Mucosa of stomach (tissue), 1 donor: ENCODE results near the gene LDB2.
A peak's percentile ranks its signal among the peaks of the same experiment; 100 is the strongest.
"Not testable (repeated sequence)": the region's sequence is repeated elsewhere in the genome, so short reads cannot be mapped to it uniquely, and the experiment has no call there.

Experiments
- H3K27me3 ChIP-seq: one replicate; pipeline ENCODE4 v1.7.0; 2013; ENCODE audit warnings: mild to moderate bottlenecking, low read length; ENCODE audit not compliant: control insufficient read depth, insufficient read depth
- H3K36me3 ChIP-seq: one replicate; pipeline ENCODE4 v1.7.0; 2013; ENCODE audit warnings: low read length; ENCODE audit not compliant: control insufficient read depth, insufficient read depth
- H3K4me1 ChIP-seq: one replicate; pipeline ENCODE4 v1.7.0; 2013; ENCODE audit warnings: mild to moderate bottlenecking, low read length; ENCODE audit not compliant: control insufficient read depth, insufficient read depth
- H3K4me3 ChIP-seq: one replicate; pipeline ENCODE4 v1.7.0; 2013; ENCODE audit warnings: low read length
- H3K9ac ChIP-seq: one replicate; pipeline ENCODE4 v1.7.0; 2013; ENCODE audit warnings: mild to moderate bottlenecking, low read length, moderate library complexity
- H3K9me3 ChIP-seq: one replicate; pipeline ENCODE4 v1.7.0; 2013; ENCODE audit warnings: mild to moderate bottlenecking, low read length, moderate library complexity; ENCODE audit not compliant: control insufficient read depth
- donor health status: Pancreatic carcinoma.

LDB2 gene

GRCh38 chr4:16897991-16898827 is at the start of gene LDB2:
Gene LDB2 (minus strand): TSS chr4:16898645.
- H3K4me3 ChIP-seq, result peak within 1 kb of the TSS; percentile 47
- H3K4me1 ChIP-seq, result no peaks in the 10 kb centered on the region
- H3K36me3 ChIP-seq, result no peaks in the 10 kb centered on the region
- H3K9me3 ChIP-seq, result no peaks in the 10 kb centered on the region
- H3K9ac ChIP-seq, result peak within 1 kb of the TSS; percentile 46
- H3K27me3 ChIP-seq, result peaks cover 4% of the 10 kb centered on the region

GRCh38 chr4:16942491-16942890 is 44.0 kb upstream of the LDB2 start:
- no peak overlapping the region for H3K4me3 ChIP-seq
- no peak overlapping the region for H3K9ac ChIP-seq
- H3K4me1 ChIP-seq, result no peaks in the 10 kb centered on the region
- H3K9me3 ChIP-seq, result no peaks in the 10 kb centered on the region
- H3K36me3 ChIP-seq, result no peaks in the 10 kb centered on the region
- H3K27me3 ChIP-seq, result no peaks in the 10 kb centered on the region

DNA sequence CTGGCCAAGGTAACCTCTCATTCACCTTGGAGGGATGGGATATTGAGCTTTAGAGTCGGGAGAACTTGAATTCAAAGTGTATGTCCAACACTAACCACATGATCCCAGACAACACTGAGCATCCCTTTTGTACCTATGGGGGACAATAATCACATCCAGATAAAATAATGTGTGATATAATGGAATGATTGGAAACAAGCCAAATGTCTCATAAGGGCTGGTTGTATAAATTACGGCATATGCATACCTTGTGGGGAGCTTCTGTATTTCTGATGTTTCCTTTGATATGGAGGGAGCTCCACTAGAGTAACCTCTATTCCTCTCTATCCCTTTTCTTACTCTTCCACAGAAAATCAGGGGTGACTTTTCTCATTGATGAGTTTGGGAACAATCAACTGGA is 40.7 kb upstream of the LDB2 start:
- Histone ChIP-seq H3K4me3 (no peak overlapping the region), H3K9me3 (no peaks in the 10 kb centered on the region), H3K9ac (no peak overlapping the region), H3K27me3 (no peaks in the 10 kb centered on the region), H3K4me1 (no peaks in the 10 kb centered on the region), H3K36me3 (no peaks in the 10 kb centered on the region)

- Histone ChIP-seq H3K4me3 (no peak overlapping the region), H3K4me1 (no peaks in the 10 kb centered on the region), H3K27me3 (no peaks in the 10 kb centered on the region), H3K36me3 (no peaks in the 10 kb centered on the region), H3K9me3 (no peaks in the 10 kb centered on the region), H3K9ac (no peak overlapping the region)
These were observed 40.1 kb upstream of the LDB2 start for GRCh38 chr4:16938512-16939040.

GRCh38 chr4:16931339-16932305 is 33.2 kb upstream of the LDB2 start:
- no peaks in the 10 kb centered on the region for H3K4me1 ChIP-seq
- no peaks in the 10 kb centered on the region for H3K36me3 ChIP-seq
- H3K9me3 ChIP-seq, result no peaks in the 10 kb centered on the region

GRCh38 chr4:16926214-16926613 is 27.8 kb upstream of the LDB2 start:
- no peaks in the 10 kb centered on the region for H3K9me3 ChIP-seq
- no peaks in the 10 kb centered on the region for H3K27me3 ChIP-seq
- H3K4me3 ChIP-seq, result no peak overlapping the region

More at GRCh38 chr4:16931339-16932305, 33.2 kb upstream of the LDB2 start:
- H3K27me3 ChIP-seq, result no peaks in the 10 kb centered on the region
- no peak overlapping the region for H3K9ac ChIP-seq
- H3K4me3 ChIP-seq, result no peak overlapping the region

GRCh38 chr4:16918716-16919115 is 20.3 kb upstream of the LDB2 start:
- H3K4me1 ChIP-seq, H3K27me3 ChIP-seq, H3K4me3 ChIP-seq, H3K36me3 ChIP-seq, H3K9me3 ChIP-seq, H3K9ac ChIP-seq: not testable (repeated sequence)

More at GRCh38 chr4:16926214-16926613, 27.8 kb upstream of the LDB2 start:
- Histone ChIP-seq H3K4me1 (no peaks in the 10 kb centered on the region), H3K36me3 (no peaks in the 10 kb centered on the region), H3K9ac (no peak overlapping the region)

DNA sequence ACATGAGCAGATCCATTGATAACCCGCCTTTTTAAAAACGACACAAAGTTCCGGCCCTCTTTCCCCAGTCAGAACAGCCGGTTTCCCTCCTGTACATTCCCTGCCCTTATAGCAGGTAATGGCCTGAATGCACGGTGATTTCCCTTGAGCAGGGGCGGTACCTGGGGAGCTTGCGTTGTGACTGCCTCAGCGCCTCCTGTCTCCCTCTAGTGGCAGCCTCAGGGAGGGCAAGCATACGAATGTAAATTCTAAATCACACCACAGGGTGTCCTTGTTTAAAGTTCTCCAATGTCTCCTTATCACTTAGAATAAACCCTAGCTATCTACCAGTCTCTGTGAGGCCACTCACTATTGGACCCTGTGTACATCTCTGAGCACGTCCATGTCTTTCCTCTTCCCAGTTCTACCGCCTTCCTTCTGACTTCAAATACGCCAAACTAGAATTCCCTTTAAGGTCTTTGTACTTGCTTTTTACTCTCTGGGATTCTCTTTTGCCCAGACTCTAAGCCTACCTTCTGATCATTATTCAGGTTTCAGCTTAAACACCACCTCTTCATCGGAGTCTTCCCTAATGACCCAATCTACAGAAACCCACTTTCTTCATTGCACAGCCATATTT is 18.4 kb upstream of the LDB2 start:
- Histone ChIP-seq H3K4me1 (no peaks in the 10 kb centered on the region), H3K9me3 (no peaks in the 10 kb centered on the region), H3K36me3 (no peaks in the 10 kb centered on the region), H3K9ac (no peak overlapping the region), H3K4me3 (no peak overlapping the region), H3K27me3 (no peaks in the 10 kb centered on the region)

DNA sequence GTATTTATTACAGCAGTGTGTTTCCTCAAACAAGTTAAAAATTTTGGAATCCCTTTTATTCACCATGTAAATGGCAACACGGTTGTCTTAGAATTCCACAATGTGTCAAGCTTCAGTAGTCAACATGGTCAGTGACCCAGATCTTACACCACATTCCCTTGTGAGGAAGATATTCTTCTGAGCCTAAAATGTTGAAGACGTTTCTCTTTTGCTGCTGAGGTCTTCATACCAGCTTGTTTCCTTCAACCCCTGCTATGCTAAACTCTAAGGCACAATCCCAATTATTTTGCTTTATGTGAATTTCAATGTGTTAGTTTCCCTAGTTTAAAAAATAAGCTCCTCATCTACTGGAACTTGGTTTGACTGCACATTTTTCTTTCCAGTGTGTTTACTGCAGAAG is 17.6 kb upstream of the LDB2 start:
- no peaks in the 10 kb centered on the region for H3K36me3 ChIP-seq
- H3K9ac ChIP-seq, result no peak overlapping the region
- no peak overlapping the region for H3K4me3 ChIP-seq
- no peaks in the 10 kb centered on the region for H3K9me3 ChIP-seq
- H3K27me3 ChIP-seq, result no peaks in the 10 kb centered on the region
- H3K4me1 ChIP-seq, result no peaks in the 10 kb centered on the region

- Histone ChIP-seq H3K9me3 (no peaks in the 10 kb centered on the region), H3K36me3 (no peaks in the 10 kb centered on the region), H3K4me3 (no peak overlapping the region), H3K27me3 (no peaks in the 10 kb centered on the region), H3K4me1 (no peaks in the 10 kb centered on the region), H3K9ac (no peak overlapping the region)
These were observed 15.8 kb upstream of the LDB2 start for GRCh38 chr4:16914208-16914607.

DNA sequence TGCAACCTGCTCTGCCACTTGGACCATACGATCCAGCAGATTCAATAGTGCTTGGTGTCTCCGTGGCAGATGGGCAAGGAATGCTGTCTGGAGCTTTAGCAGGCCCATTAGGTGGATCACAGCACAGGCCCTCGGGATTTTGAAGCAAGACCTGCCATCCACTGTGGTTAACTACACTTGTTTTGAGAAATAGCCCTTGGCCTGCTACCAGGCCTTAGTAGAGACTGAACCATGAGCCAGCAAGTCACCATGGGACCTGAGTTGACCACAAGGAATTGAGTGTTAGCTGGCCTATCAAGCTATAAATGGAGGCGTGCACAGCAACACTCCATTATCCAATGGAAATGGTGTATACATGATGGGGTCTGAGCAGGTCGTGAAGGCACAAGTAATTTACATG is 14.5 kb upstream of the LDB2 start:
- H3K36me3 ChIP-seq, result no peaks in the 10 kb centered on the region
- H3K4me1 ChIP-seq, result no peaks in the 10 kb centered on the region
- no peaks in the 10 kb centered on the region for H3K9me3 ChIP-seq
- H3K4me3 ChIP-seq, result no peak overlapping the region
- no peaks in the 10 kb centered on the region for H3K27me3 ChIP-seq
- H3K9ac ChIP-seq, result no peak overlapping the region
